Skeletal muscle tissue (tissue), 4 donors: ENCODE data around the gene MINDY3. TPM values are rescaled to one million over a fixed set of nuclear protein-coding genes. Genes with fewer than 3 reads are reported as not detected.

Experiments used
- H3K27ac ChIP-seq: one replicate; pipeline ENCODE4 v1.7.0; 2013; ENCODE audit warnings: mild to moderate bottlenecking, low read depth, low read length, inconsistent platforms
- H3K27me3 ChIP-seq, 3 donors: one replicate each; pipeline ENCODE4 v1.7.0; 2013; ENCODE audit warnings: low read length in 3 of 3; ENCODE audit not compliant: control insufficient read depth in 3 of 3, insufficient read depth in 3 of 3
- H3K36me3 ChIP-seq, 3 donors: one replicate each; pipeline ENCODE4 v1.7.0; 2013; ENCODE audit warnings: low read length in 3 of 3; ENCODE audit not compliant: control insufficient read depth in 3 of 3, insufficient read depth in 3 of 3
- H3K4me1 ChIP-seq, 3 donors: one replicate each; pipeline ENCODE4 v1.7.0; 2013; ENCODE audit warnings: low read length in 3 of 3, mild to moderate bottlenecking in 3 of 3; ENCODE audit not compliant: control insufficient read depth in 3 of 3, insufficient read depth in 3 of 3
- H3K4me3 ChIP-seq, 3 donors: one replicate each; pipeline ENCODE4 v1.7.0; 2013; ENCODE audit warnings: low read length in 3 of 3
- H3K9ac ChIP-seq, 3 donors: one replicate each; pipeline ENCODE4 v1.7.0; 2013; ENCODE audit warnings: low read length in 3 of 3, mild to moderate bottlenecking in 3 of 3, moderate library complexity in 2 of 3, low read depth in 1 of 3
- H3K9me3 ChIP-seq, 3 donors: one replicate each; pipeline ENCODE4 v1.7.0; 2013; ENCODE audit warnings: low read length in 3 of 3; ENCODE audit not compliant: control insufficient read depth in 3 of 3
- total RNA-seq: library from RNA; depleted of rRNA; stranded (reverse); fragments of >200 nt; gene quantifications from one replicate; pipeline ENCODE4 v1.2.3, GENCODE V29; 2014
- donor health status: Osteomylitis.

MINDY3 gene
- total RNA-seq, 1 donor from 2014 or later = 71.5 TPM

DNA sequence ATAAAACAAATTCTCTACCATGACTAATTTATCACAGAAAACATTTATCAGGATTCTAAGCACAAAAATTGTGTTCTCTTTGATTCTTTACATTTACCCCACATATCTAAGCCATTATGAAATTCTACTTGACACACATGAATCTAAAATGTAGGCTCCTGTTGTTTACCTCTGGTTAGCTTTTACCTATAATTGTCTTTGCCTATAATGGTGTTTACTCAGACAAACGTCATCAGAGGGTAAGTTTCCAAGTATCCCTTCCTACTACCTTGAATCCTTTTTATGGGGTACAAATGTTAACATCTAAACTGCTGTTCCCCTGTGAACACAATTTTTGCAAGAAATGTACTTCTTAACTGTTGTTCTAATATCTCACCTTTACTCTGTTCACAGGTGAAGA is 63.5 kb downstream of the MINDY3 start:
- Histone ChIP-seq H3K27ac (no peak overlapping the region), H3K36me3 (peaks cover 0 to 4% (median 0%) of the 10 kb centered on the region in 3 donors), H3K9ac (no peak overlapping the region), H3K4me1 (peaks cover 0 to 6% (median 0%) of the 10 kb centered on the region in 3 donors), H3K27me3 (no peaks in the 10 kb centered on the region), H3K9me3 (no peaks in the 10 kb centered on the region), H3K4me3 (no peak overlapping the region)

DNA sequence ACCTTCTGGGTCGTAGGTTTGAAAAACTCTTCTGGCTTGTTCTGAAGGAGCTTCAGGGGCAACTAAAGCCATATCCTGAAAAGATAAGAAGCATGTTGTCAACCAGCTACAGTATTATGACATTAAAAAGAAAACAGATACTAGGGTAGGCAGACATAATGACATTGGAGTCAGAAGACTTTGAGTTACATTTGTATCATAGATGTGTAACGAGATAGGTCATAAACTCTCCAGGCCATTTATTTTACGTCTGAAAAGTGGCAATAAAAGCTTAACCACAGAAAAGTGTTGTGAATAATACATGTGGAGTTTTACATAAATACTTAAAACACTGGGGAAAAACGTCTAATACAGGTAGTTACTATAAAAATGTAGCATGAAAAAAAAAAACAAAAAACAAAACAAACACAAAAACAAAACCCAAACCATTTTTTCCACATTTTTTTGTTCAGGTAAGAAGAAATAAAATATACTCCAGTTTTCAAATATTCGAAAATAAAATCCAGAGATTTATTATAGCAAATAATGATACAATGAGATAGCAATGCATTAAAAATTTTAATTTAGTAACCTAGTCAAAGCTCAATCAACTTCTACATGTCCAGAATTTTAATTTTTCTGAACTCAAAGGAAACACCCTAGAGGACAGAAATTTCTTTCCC is 64.1 kb downstream of the MINDY3 start:
- no peaks in the 10 kb centered on the region for H3K9me3 ChIP-seq
- peaks cover 0 to 4% (median 0%) of the 10 kb centered on the region in 3 donors for H3K36me3 ChIP-seq
- H3K27ac ChIP-seq = no peak overlapping the region

GRCh38 chr10:15795036-15795792 is 65.1 kb downstream of the MINDY3 start:
- no peak overlapping the region for H3K4me3 ChIP-seq
- no peaks in the 10 kb centered on the region for H3K9me3 ChIP-seq
- H3K4me1 ChIP-seq = peaks cover 0 to 8% (median 0%) of the 10 kb centered on the region in 3 donors
- H3K9ac ChIP-seq = no peak overlapping the region
- no peak overlapping the region for H3K27ac ChIP-seq
- peaks cover 0 to 1% (median 0%) of the 10 kb centered on the region in 3 donors for H3K36me3 ChIP-seq
- no peaks in the 10 kb centered on the region for H3K27me3 ChIP-seq

More for the DNA sequence above, 64.1 kb downstream of the MINDY3 start:
- H3K4me3 ChIP-seq = no peak overlapping the region
- H3K4me1 ChIP-seq = peaks cover 0 to 8% (median 0%) of the 10 kb centered on the region in 3 donors
- no peak overlapping the region for H3K9ac ChIP-seq
- H3K27me3 ChIP-seq = no peaks in the 10 kb centered on the region

DNA sequence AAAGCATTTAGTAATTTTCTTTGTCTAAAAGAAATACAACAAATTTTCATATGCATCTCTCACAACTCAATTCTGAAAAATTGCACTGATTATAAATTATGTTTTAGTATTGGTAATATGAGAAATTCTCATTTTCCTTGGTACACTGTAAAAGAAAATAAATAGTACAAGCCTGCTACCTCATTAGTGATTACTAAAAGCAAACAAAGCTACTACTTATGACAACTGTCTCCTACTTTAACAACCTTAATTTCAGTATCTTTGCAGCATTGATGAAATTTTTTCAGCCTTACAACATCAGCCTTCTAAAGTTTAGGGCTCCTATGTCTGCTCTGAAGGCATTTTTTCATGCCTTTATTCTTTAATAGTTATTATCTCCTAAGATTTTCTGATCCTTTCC is 65.7 kb downstream of the MINDY3 start:
- Histone ChIP-seq H3K4me1 (peaks cover 0 to 8% (median 0%) of the 10 kb centered on the region in 3 donors), H3K9ac (no peak overlapping the region), H3K36me3 (no peaks in the 10 kb centered on the region), H3K27ac (no peak overlapping the region), H3K9me3 (no peaks in the 10 kb centered on the region), H3K27me3 (no peaks in the 10 kb centered on the region), H3K4me3 (no peak overlapping the region)

DNA sequence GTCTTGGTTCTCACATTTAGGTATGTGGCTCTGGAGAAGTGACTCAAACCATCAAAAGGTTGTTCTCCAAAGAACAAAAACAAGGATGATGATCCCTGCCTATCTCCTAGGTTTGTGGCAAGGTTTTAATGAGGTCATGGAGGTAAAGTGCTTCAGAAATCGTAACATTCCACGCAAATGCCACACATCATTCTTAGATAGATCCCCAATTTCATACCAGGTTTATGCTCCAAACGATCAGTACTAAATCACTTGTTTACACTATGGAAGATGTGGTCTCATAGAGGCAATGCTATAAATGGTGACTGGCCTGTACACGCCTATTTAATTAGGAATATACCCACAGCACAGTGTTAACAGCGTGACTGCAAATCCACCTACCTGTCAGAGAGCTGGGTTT is 66.6 kb downstream of the MINDY3 start:
- Histone ChIP-seq H3K36me3 (no peaks in the 10 kb centered on the region), H3K4me3 (no peak overlapping the region), H3K27me3 (no peaks in the 10 kb centered on the region), H3K9me3 (no peaks in the 10 kb centered on the region), H3K4me1 (peaks cover 0 to 8% (median 0%) of the 10 kb centered on the region in 3 donors), H3K27ac (no peak overlapping the region), H3K9ac (no peak overlapping the region)

DNA sequence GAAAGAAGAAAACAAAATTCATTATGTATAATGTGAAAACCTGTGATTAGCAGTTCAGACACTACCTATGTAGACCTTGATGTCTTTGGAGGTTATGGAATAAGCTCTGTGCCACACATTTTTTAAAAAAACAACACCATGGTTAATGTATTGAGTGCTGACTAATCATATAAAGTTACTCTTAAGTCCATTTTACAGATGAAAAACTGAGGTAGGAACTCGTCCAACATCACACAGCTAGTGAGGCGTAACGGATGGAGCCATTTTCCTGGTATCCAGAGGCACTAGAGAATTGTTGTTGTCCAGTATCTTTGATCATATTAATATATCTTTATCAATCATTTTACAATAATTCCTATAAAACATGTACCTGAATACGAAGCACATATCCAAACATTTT is 67.5 kb downstream of the MINDY3 start:
- no peaks in the 10 kb centered on the region for H3K9me3 ChIP-seq
- H3K36me3 ChIP-seq = no peaks in the 10 kb centered on the region
- H3K27me3 ChIP-seq = no peaks in the 10 kb centered on the region
- H3K9ac ChIP-seq = no peak overlapping the region
- no peak overlapping the region for H3K4me3 ChIP-seq
- H3K27ac ChIP-seq = no peak overlapping the region
- peaks cover 0 to 8% (median 0%) of the 10 kb centered on the region in 3 donors for H3K4me1 ChIP-seq

GRCh38 chr10:15791816-15792524 is 68.3 kb downstream of the MINDY3 start:
- no peak overlapping the region for H3K9ac ChIP-seq
- H3K9me3 ChIP-seq = no peaks in the 10 kb centered on the region
- H3K36me3 ChIP-seq = peaks cover 0 to 5% (median 0%) of the 10 kb centered on the region in 3 donors
- H3K4me3 ChIP-seq = no peak overlapping the region
- H3K27ac ChIP-seq = no peak overlapping the region
- no peaks in the 10 kb centered on the region for H3K27me3 ChIP-seq
- H3K4me1 ChIP-seq = peaks cover 0 to 8% (median 0%) of the 10 kb centered on the region in 3 donors

GRCh38 chr10:15789793-15790525 is 70.3 kb downstream of the MINDY3 start:
- Histone ChIP-seq H3K9ac (no peak overlapping the region), H3K4me3 (no peak overlapping the region), H3K27me3 (no peaks in the 10 kb centered on the region), H3K27ac (no peak overlapping the region), H3K9me3 (no peaks in the 10 kb centered on the region), H3K4me1 (peaks cover 0 to 6% (median 0%) of the 10 kb centered on the region in 3 donors), H3K36me3 (peaks cover 2 to 7% (median 6%) of the 10 kb centered on the region in 3 donors)

DNA sequence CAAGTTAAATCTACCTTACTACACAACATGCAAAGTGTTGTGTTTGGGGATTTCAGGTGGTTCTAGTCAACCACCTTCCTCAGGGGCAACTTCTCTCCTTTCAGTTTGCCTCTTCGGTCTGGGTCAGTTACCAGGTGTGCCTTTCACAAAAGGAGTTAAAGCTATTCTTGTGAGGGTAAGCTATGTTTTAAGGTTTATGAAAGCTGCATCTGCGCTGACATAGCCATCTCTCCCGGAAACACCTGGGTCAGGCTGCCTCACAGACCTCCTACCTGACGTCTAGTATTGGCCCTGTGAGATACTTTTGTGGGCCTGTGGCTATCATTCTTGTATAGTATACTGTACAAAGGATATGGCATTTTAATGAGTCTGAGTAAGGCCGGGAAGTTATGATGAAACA is 72.9 kb downstream of the MINDY3 start:
- peaks cover 0 to 6% (median 0%) of the 10 kb centered on the region in 3 donors for H3K4me1 ChIP-seq
- H3K36me3 ChIP-seq = peaks cover 2 to 12% (median 11%) of the 10 kb centered on the region in 3 donors
- no peak overlapping the region for H3K4me3 ChIP-seq
- no peaks in the 10 kb centered on the region for H3K9me3 ChIP-seq
- no peaks in the 10 kb centered on the region for H3K27me3 ChIP-seq
- H3K9ac ChIP-seq = no peak overlapping the region
- no peak overlapping the region for H3K27ac ChIP-seq
